ENCODE data around the gene DEFB114.

GRCh38 chr6:49913636-49914375, 50.2 kb downstream of the DEFB114 start:
- no peak for TF ChIP-seq CTCF (IDR thresholded peaks at IDR 0.05 in 4 of 5, conservative IDR thresholded peaks at IDR 0.05 in 1 of 5)
- TF ChIP-seq POLR2A (IDR thresholded peaks at IDR 0.05): no peak

Measured in gastrocnemius medialis (tissue), 4 donors.